Lower leg skin (tissue), 3 donors: Measurements from ENCODE around the gene GATAD2B.

Source experiments
- POLR2A ChIP-seq, 2 donors: fragments of 450-650 bp; IDR thresholded peaks; one replicate each; pipeline ENCODE4 v1.6.1; 2016 to 2017; ENCODE audit warnings: antibody characterized with exemption in 2 of 2, mild to moderate bottlenecking in 1 of 2, moderate library complexity in 1 of 2
- TF ChIP-seq, protein P1 (sequence below), 3 donors: fragments of 450-650 bp; IDR thresholded peaks; one replicate each; pipeline ENCODE4 v1.5.1; 2016; ENCODE audit warnings: antibody characterized with exemption in 3 of 3, mild to moderate bottlenecking in 3 of 3, moderate library complexity in 2 of 3

DNA sequence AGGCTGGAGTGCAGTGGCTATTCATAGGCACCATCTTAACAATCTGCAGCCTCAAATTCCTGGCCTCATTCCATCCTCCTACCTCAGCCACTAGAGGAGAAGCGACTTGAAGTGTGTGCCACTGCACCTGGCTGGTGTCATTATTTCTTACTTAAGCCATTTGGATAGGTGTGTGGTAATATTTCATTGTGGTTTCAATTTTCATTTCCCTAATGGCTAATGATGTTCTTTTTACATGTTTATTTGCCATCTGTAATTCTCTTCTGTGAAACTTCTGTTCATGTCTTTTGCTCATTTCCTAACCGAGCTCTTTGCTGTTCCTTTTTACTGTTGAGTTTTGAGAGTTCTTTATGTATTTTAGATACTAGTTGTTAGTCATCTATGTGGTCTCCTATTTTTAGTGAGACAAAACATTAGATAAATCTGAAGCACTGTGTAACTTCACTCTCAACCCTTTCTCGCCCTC is 80.7 kb downstream of the GATAD2B start:
- TF ChIP-seq POLR2A (IDR thresholded peaks at IDR 0.05) = no peak
- TF ChIP-seq, protein P1, sequence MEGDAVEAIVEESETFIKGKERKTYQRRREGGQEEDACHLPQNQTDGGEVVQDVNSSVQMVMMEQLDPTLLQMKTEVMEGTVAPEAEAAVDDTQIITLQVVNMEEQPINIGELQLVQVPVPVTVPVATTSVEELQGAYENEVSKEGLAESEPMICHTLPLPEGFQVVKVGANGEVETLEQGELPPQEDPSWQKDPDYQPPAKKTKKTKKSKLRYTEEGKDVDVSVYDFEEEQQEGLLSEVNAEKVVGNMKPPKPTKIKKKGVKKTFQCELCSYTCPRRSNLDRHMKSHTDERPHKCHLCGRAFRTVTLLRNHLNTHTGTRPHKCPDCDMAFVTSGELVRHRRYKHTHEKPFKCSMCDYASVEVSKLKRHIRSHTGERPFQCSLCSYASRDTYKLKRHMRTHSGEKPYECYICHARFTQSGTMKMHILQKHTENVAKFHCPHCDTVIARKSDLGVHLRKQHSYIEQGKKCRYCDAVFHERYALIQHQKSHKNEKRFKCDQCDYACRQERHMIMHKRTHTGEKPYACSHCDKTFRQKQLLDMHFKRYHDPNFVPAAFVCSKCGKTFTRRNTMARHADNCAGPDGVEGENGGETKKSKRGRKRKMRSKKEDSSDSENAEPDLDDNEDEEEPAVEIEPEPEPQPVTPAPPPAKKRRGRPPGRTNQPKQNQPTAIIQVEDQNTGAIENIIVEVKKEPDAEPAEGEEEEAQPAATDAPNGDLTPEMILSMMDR (IDR thresholded peaks at IDR 0.05) = no peak
